Common myeloid progenitor, CD34-positive (primary cell): ENCODE measurements around the gene ABAT.

Experiments used
- CTCF ChIA-PET: fragments of 350-600 bp; sonication (Branson Sonifier 250); formaldehyde crosslinking; loops from one replicate; lab custom pipeline; 2021; ENCODE audit warnings: antibody characterized with exemption; lab: Charles Lee
- POLR2A ChIA-PET: fragments of 350-600 bp; sonication (Branson Sonifier 250); formaldehyde crosslinking; loops from one replicate; lab custom pipeline; 2021; ENCODE audit warnings: antibody characterized with exemption; lab: Charles Lee
- DNase-seq, 3 donors: peaks; one replicate each; pipeline versions ENCODE4 v3.0.0 to v3.0.0-alpha.2; 2013
- H3K27ac ChIP-seq, 2 experiments: 1 replicate in 1 of 2; 2 replicates in 1 of 2; pipeline ENCODE4 v1.7.0; 2013; ENCODE audit warnings: inconsistent platforms in 2 of 2, low read length in 2 of 2, mild to moderate bottlenecking in 2 of 2, low read depth in 1 of 2, moderate library complexity in 1 of 2; ENCODE audit not compliant: severe bottlenecking in 2 of 2, insufficient read depth in 1 of 2, poor library complexity in 1 of 2
- H3K27me3 ChIP-seq, 5 experiments: replicated peaks in 2 of 5; 1 replicate in 3 of 5; 2 replicates in 2 of 5; pipeline versions ENCODE4 v1.6.1 to v1.7.0; 2013; ENCODE audit warnings: low read length in 4 of 5, mild to moderate bottlenecking in 2 of 5, moderate library complexity in 2 of 5, inconsistent platforms in 1 of 5; ENCODE audit not compliant: insufficient read depth in 5 of 5, control insufficient read depth in 4 of 5
- H3K36me3 ChIP-seq, 4 experiments: 1 replicate in 2 of 4; 2 replicates in 2 of 4; pipeline versions ENCODE4 v1.6.1 to v1.7.0; 2013; ENCODE audit warnings: low read length in 3 of 4, control low read depth in 1 of 4, mild to moderate bottlenecking in 1 of 4; ENCODE audit not compliant: control insufficient read depth in 4 of 4, insufficient read depth in 4 of 4
- H3K4me1 ChIP-seq, 4 experiments: 1 replicate in 3 of 4; 2 replicates in 1 of 4; pipeline versions ENCODE4 v1.6.1 to v1.7.1; 2013; ENCODE audit warnings: low read length in 3 of 4, mild to moderate bottlenecking in 3 of 4, control low read depth in 1 of 4, inconsistent platforms in 1 of 4, moderate library complexity in 1 of 4; ENCODE audit not compliant: control insufficient read depth in 4 of 4, insufficient read depth in 4 of 4; ENCODE audit errors: control extremely low read depth in 1 of 4
- H3K4me3 ChIP-seq, 7 experiments: 1 replicate in 4 of 7; 2 replicates in 3 of 7; pipeline versions ENCODE4 v1.5.1 to v1.7.0; 2013; ENCODE audit warnings: mild to moderate bottlenecking in 7 of 7, low read length in 6 of 7, moderate library complexity in 6 of 7, inconsistent platforms in 2 of 7, low read depth in 2 of 7, control low read depth in 1 of 7; ENCODE audit not compliant: insufficient read depth in 4 of 7, control insufficient read depth in 1 of 7; ENCODE audit errors: extremely low read depth in 1 of 7
- H3K9me3 ChIP-seq, 5 experiments: 1 replicate in 4 of 5; 2 replicates in 1 of 5; pipeline versions ENCODE4 v1.6.1 to v1.7.1; 2013; ENCODE audit warnings: low read length in 4 of 5, mild to moderate bottlenecking in 2 of 5, inconsistent platforms in 1 of 5, low read depth in 1 of 5, moderate library complexity in 1 of 5; ENCODE audit not compliant: control insufficient read depth in 4 of 5, insufficient read depth in 2 of 5; ENCODE audit errors: control extremely low read depth in 1 of 5
- WGBS: methylation state at CpG from one replicate; pipeline ENCODE4 v1.1.5; 2013; ENCODE audit not compliant: insufficient coverage; 5-methylcytosine and 5-hydroxymethylcytosine counted together

Gene ABAT

DNA sequence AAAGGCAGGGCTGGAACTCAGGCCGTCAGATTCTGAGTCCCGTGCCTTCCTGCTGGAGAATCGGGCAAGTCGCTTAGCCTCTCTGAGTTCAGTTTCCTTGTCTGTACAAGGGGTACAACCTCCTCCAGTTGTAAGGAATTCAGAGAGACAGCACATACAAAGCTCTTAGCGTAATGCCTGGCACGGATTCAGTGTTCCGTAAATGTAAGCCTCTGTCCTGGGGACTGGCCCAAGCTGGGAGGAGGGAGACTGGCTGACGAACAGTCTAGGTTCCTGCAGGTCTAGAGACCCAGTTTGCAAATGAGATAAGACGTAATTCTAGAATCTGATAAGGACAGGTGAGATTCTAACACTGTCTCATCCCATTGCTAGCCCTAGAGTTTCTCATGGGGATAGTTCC is 43.0 kb upstream of the ABAT start:
- Histone ChIP-seq H3K36me3 (peaks cover 29 to 82% (median 66%) of the 10 kb centered on the region in 4 experiments), H3K27ac (peak overlapping the region; percentile 68 to 80)
- CTCF ChIA-PET: interaction anchor here (1.5 to 2.0 kb wide), 2 partner anchors 13 to 14 kb away, joined by 5 to 12 read pairs; no protein-coding TSS in a partner anchor

DNA sequence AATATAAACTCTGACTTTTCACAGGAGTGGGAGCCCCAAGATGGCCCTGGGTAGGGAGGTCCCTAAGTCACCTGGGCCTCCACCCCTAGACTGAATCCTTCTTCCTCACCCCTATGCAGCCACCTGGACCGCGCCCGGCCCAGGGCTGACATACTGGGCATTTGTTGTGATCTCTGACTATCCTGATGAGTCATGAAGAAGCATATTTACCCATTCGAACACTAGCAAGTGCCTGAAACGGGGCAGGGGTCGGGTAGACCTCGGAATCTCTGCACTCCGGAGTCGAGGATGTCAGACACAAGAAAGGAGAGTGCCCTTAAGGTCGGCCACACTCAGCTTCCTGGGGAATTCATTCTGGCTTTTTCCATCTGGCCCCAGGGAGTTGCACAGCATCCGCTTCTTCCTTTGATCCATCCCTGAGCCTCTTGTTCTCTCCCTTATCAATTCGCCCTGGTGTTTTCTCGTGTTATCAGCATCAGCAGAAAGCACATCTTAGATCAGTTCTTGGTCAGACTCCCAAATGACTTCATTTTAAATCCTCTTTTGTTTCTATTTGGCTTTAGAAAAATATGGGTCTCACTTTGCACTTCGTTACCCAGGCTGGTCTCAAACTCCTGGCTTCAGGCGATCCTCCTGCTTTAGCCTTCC is 42.5 kb upstream of the ABAT start:
- WGBS: 86% methylated on average over 12 of the region's 15 CpGs
- POLR2A ChIA-PET: interaction anchor here (1.4 kb wide), 1 partner anchor 10 kb away, joined by 3 read pairs; the partner anchor contains the start of gene METTL22

More for the DNA sequence above, 43.0 kb upstream of the ABAT start:
- 100% methylated on average over 9 of the region's 9 CpGs for WGBS
- DNase-seq: no peak
- peaks cover 3 to 23% (median 16%) of the 10 kb centered on the region in 4 experiments for H3K4me1 ChIP-seq
- H3K4me3 ChIP-seq: no peak overlapping the region
- POLR2A ChIA-PET: no interaction called here
- no peaks in the 10 kb centered on the region for H3K27me3 ChIP-seq
- H3K9me3 ChIP-seq: no peaks in the 10 kb centered on the region

DNA sequence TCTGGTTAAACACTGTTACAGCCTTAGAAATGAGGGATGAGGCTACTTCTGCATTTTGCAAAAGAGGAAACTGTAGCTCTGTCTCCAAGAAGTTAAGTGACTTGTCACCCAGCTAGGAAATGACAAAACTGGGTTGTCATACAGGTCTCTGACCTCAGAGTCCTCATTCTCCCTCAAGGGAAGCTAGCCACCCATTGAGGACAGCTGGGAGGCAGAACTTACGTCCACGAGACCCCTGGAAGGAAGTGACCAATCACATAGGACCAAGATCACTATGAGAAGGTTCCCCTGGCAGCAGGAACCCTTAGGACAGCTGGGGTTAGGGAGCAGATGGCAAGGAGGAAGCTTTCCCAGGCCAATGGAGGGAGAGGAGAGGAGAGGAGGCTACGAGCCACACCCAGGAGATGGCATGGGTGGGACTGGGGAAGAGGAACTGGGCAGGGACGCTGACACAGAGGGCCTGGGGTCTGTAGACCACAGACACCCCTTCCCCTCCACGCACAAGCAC is 41.7 kb upstream of the ABAT start:
- CTCF ChIA-PET: interaction anchor here (0.6 to 2.0 kb wide), 5 partner anchors 8 to 61 kb away, joined by 3 to 12 read pairs (median 5); partner anchors contain the start of gene METTL22
- Histone ChIP-seq H3K27ac (peak overlapping the region; percentile 69 to 80), H3K9me3 (no peaks in the 10 kb centered on the region), H3K27me3 (no peaks in the 10 kb centered on the region), H3K4me1 (peaks cover 3 to 23% (median 16%) of the 10 kb centered on the region in 4 experiments), H3K36me3 (peaks cover 31 to 85% (median 64%) of the 10 kb centered on the region in 4 experiments), H3K4me3 (no peak overlapping the region)
- DNase-seq: peak; percentile 83 to 96 (median 94)
- 18% methylated on average over 4 of the region's 5 CpGs for WGBS
- POLR2A ChIA-PET: interaction anchor here (0.6 to 1.4 kb wide), 2 partner anchors 8 to 11 kb away, joined by 3 read pairs; partner anchors contain the start of gene METTL22

More for the DNA sequence above, 42.5 kb upstream of the ABAT start:
- peak in 2 of 3 donors; percentile 46 to 54 for DNase-seq
- peak overlapping the region in 1 of 7 experiments; percentile 14 for H3K4me3 ChIP-seq
- H3K27me3 ChIP-seq: no peaks in the 10 kb centered on the region
- H3K9me3 ChIP-seq: no peaks in the 10 kb centered on the region
- H3K36me3 ChIP-seq: peaks cover 30 to 85% (median 68%) of the 10 kb centered on the region in 4 experiments
- H3K27ac ChIP-seq: peak overlapping the region; percentile 68 to 80
- CTCF ChIA-PET: interaction anchor here (1.3 to 2.0 kb wide), 3 partner anchors 10 to 14 kb away, joined by 5 to 12 read pairs (median 7); partner anchors contain the start of gene METTL22
- H3K4me1 ChIP-seq: peaks cover 3 to 23% (median 16%) of the 10 kb centered on the region in 4 experiments

DNA sequence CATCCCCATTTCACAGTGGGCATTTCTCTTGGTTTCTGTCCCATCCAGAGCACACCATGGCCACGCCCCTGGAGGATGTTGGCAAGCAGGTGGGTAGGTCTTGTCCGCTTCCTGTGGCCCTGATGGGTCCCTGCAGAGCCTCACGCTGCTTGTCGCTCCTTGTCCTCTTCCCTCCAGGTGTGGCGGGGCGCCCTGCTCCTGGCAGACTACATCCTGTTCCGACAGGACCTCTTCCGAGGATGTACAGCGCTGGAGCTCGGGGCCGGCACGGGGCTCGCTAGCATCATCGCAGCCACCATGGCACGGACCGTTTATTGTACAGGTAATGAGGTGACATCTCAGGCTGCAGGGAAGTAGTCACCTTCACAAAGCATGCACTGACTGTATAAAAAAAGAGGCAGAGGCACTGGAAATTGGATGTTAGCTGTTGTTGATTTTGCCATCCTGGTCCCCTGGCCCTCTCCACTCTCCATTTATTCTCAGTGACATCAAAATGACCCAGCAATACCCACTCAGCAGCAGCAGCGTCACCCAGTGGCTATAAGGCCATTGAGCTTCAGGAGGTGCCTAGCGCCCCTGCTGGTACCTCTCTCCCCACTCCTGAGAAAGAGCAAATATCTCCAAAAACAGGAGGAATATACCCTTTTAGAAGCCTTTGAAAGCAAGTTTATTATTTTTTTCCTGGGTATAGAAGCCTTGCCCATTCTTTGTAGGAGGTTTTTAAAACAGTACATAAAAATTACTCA is 39.3 kb upstream of the ABAT start:
- 86% methylated on average over 14 of the region's 18 CpGs for WGBS
- peaks cover 3 to 23% (median 16%) of the 10 kb centered on the region in 4 experiments for H3K4me1 ChIP-seq
- ChIA-PET POLR2A (no interaction called here), CTCF (interaction anchor here (0.5 to 2.1 kb wide), 4 partner anchors 9 to 332 kb away, joined by 4 to 10 read pairs (median 8); no protein-coding TSS in a partner anchor)
- H3K27ac ChIP-seq: no peak overlapping the region
- H3K27me3 ChIP-seq: no peaks in the 10 kb centered on the region
- H3K9me3 ChIP-seq: no peaks in the 10 kb centered on the region
- peak in 1 of 3 donors; percentile 17 for DNase-seq
- H3K4me3 ChIP-seq: no peak overlapping the region
- peaks cover 24 to 84% (median 62%) of the 10 kb centered on the region in 4 experiments for H3K36me3 ChIP-seq

DNA sequence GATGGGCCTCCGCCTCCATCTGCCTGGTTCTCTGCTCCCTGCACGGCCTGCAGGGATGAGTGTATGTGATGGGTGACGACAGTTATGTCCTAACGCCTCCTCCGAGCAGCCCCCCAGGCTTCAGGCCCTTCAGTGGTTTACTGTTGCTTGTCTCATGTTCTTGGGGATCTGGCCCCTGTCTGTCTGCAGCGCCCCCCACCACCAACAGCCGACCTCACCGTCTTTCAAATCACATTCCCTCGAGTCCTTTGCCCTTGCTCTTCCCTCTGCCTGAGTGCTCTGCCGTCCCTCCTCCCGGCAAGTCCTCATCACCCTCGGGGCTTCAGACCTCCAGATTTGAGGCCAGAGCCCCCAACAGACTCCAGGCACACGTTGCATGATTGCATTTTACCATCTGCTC is 34.7 kb upstream of the ABAT start:
- no peak for DNase-seq
- CTCF ChIA-PET: interaction anchor here (0.6 to 1.3 kb wide), 2 partner anchors 41 to 67 kb away, joined by 3 to 4 read pairs; no protein-coding TSS in a partner anchor
- POLR2A ChIA-PET: no interaction called here
- H3K4me3 ChIP-seq: no peak overlapping the region
- WGBS: 96% methylated on average over 8 of the region's 13 CpGs
- H3K36me3 ChIP-seq: peaks cover 25 to 84% (median 71%) of the 10 kb centered on the region in 4 experiments
- H3K27me3 ChIP-seq: no peaks in the 10 kb centered on the region
- H3K9me3 ChIP-seq: no peaks in the 10 kb centered on the region
- H3K27ac ChIP-seq: no peak overlapping the region
- peaks cover 0 to 15% (median 7%) of the 10 kb centered on the region in 4 experiments for H3K4me1 ChIP-seq

DNA sequence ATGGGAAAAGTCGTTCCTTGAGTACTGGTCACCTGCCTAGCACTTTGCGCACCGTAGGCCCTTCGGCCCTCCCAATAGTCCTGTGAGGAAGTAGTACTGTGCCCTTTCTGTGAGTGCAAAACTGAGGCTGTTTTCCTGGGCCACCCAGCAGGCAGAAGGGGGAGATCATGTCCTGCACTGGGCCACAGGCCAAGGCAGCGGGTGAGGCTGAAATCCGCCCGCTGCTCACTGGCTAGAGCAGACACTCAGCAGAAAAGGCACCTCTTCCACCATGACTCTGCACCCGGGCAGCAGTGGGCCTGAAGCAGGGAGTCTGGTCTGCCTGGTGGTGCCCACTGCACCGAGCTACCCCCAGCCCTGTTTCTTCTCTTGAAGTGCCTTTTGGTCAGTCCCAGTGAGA is 32.7 kb upstream of the ABAT start:
- Histone ChIP-seq H3K36me3 (peaks cover 19 to 77% (median 65%) of the 10 kb centered on the region in 4 experiments), H3K27ac (no peak overlapping the region), H3K4me3 (no peak overlapping the region), H3K9me3 (no peaks in the 10 kb centered on the region), H3K27me3 (no peaks in the 10 kb centered on the region), H3K4me1 (peaks cover 0 to 28% (median 13%) of the 10 kb centered on the region in 4 experiments)
- WGBS: 63% methylated on average over 9 of the region's 9 CpGs
- DNase-seq: peak in 1 of 3 donors; percentile 28
- ChIA-PET CTCF (interaction anchor here (0.9 to 1.2 kb wide), 2 partner anchors 12 to 68 kb away, joined by 3 read pairs; no protein-coding TSS in a partner anchor), POLR2A (interaction anchor here (0.9 kb wide), 1 partner anchor 71 kb away, joined by 3 read pairs; no protein-coding TSS in a partner anchor)
